Heart left ventricle (tissue), 13 donors: ENCODE data around the gene ZBTB20.

ENCODE experiments used
- CTCF ChIP-seq, 12 donors: fragments of 200-600 bp; sonication (generic) in 4 of 12; IDR thresholded peaks; one replicate each; pipeline versions ENCODE4 v1.5.0 to v1.8.0; 2018 to 2022; ENCODE audit warnings: antibody characterized with exemption in 12 of 12, mild to moderate bottlenecking in 5 of 12
- POLR2A ChIP-seq, 2 donors: fragments of 450-650 bp; IDR thresholded peaks; one replicate each; pipeline ENCODE4 v1.6.1; 2017; ENCODE audit warnings: antibody characterized with exemption in 2 of 2, mild to moderate bottlenecking in 2 of 2, moderate library complexity in 2 of 2
- donor health status: ischemic (EF 13 %, LVEDD 7.1; RV severe dilation, severe dysfunction).
- donor health status: DM: no; HTN: yes; CAD: no.
- donor health status: DM: no; HTN: no; CAD: no.
- donor health status: ischemic (EF 25% LVEDD 6.9; RV normal size, moderate dysfunction).
- donor health status: ischemic (EF 25% LVEDD 5.7; RV mildly dilated, moderate dysfunction).
- donor health status: ischemic (EF 35%, LVEDD 5.7; RV mildly dilated, moderate dysfunction).
- donor health status: nonischemic (EF 11% LVEDD 7.7; RV severe dilation, severe dysfunction).
- donor health status: DM: yes; HTN: yes; CAD: no.
- donor health status: PGD.
- donor health status: ischemic (EF 29% LVEDD 5.4; RV normal size, mild dysfunction).
- donor health status: nonischemic (EF 23%, LVEDD 6.1; RV moderate dilation, normal function).

- TF ChIP-seq CTCF (IDR thresholded peaks at IDR 0.05) (no peak), POLR2A (IDR thresholded peaks at IDR 0.05) (no peak)
Measured at GRCh38 chr3:114567771-114568170, 579.3 kb downstream of the ZBTB20 start.
